Lung (tissue), 12 donors: ENCODE measurements around the gene LONRF3. TPM values are rescaled to one million over a fixed set of nuclear protein-coding genes. Genes with fewer than 3 reads are reported as not detected.

Experiments used
- ATAC-seq: fragments of 200-7000 bp; cut with Tn5 transposase; one replicate; pipeline ENCODE4 v1.9.1; 2020; ENCODE audit warnings: moderate number of reproducible peaks; ENCODE audit not compliant: insufficient read depth, low FRiP score
- DNase-seq, 3 donors: peaks; one replicate each; pipeline ENCODE4 v3.0.0-alpha.2; 2013 to 2017
- H3K27ac ChIP-seq, 2 donors: one replicate each; pipeline ENCODE4 v1.5.1; 2013; ENCODE audit warnings: mild to moderate bottlenecking in 2 of 2, moderate library complexity in 2 of 2, control low read depth in 1 of 2, inconsistent platforms in 1 of 2, low read depth in 1 of 2, low read length in 1 of 2
- H3K27me3 ChIP-seq, 3 donors: one replicate each; pipeline ENCODE4 v1.5.1; 2013; ENCODE audit warnings: low read length in 2 of 3; ENCODE audit not compliant: control insufficient read depth in 3 of 3, insufficient read depth in 3 of 3
- H3K36me3 ChIP-seq, 4 donors: one replicate each; pipeline ENCODE4 v1.5.1; 2013; ENCODE audit warnings: low read length in 4 of 4, mild to moderate bottlenecking in 1 of 4, moderate library complexity in 1 of 4; ENCODE audit not compliant: control insufficient read depth in 4 of 4, insufficient read depth in 4 of 4
- H3K4me1 ChIP-seq, 5 donors: one replicate each; pipeline ENCODE4 v1.5.1; 2013; ENCODE audit warnings: low read length in 5 of 5, mild to moderate bottlenecking in 2 of 5, moderate library complexity in 1 of 5; ENCODE audit not compliant: control insufficient read depth in 5 of 5, insufficient read depth in 5 of 5
- H3K4me3 ChIP-seq: one replicate; pipeline ENCODE4 v1.5.1; 2013; ENCODE audit warnings: mild to moderate bottlenecking, control low read depth, moderate library complexity
- H3K9ac ChIP-seq, 2 donors: one replicate each; pipeline ENCODE4 v1.5.1; 2013; ENCODE audit warnings: low read length in 2 of 2, control low read depth in 1 of 2; ENCODE audit not compliant: insufficient read depth in 1 of 2
- H3K9me3 ChIP-seq, 4 donors: one replicate each; pipeline ENCODE4 v1.5.1; 2013; ENCODE audit warnings: low read length in 3 of 4, mild to moderate bottlenecking in 1 of 4, moderate library complexity in 1 of 4; ENCODE audit not compliant: control insufficient read depth in 4 of 4, insufficient read depth in 3 of 4
- CTCF ChIP-seq: IDR thresholded peaks from 2 replicates; pipeline ENCODE4 v1.5.1; 2012; ENCODE audit warnings: mild to moderate bottlenecking; ENCODE audit errors: control extremely low read depth, extremely low read depth
- WGBS, 2 donors: extraction: QIAGEN DNeasy Blood & Tissue Kit; methylation state at CpG; one replicate each; pipeline ENCODE4 v1.1.7; 2013; 5-methylcytosine and 5-hydroxymethylcytosine counted together
- polyA plus RNA-seq, 2 donors: library from polyadenylated mRNA; stranded (reverse); fragments of 200-250 nt; gene quantifications; one replicate each; pipeline ENCODE4 v1.2.1, GENCODE V29; 2013
- total RNA-seq, 2 donors: library from RNA; depleted of rRNA in 1 of 2; stranded (reverse); fragments of >200 nt in 1 of 2; gene quantifications; one replicate each; pipeline ENCODE4 v1.2.1, GENCODE V29; 2014 to 2021
- donor health status: control.
- donor health status: control.
- donor health status: Bipolar disorder and iron deficiency.
- donor health status: healthy.
- donor health status: DM: yes; HTN: yes; CAD: no.

The LONRF3 gene
- total and polyA plus RNA-seq, 4 donors, result 3.8 to 22.5 (median 7.9) TPM

GRCh38 chrX:118961866-118962560 lies 12.4 kb upstream of the LONRF3 start:
- peak; percentile 75 for ATAC-seq
- Histone ChIP-seq H3K9ac (no peak overlapping the region), H3K9me3 (peaks cover 0 to 2% (median 0%) of the 10 kb centered on the region in 4 donors), H3K27me3 (peaks cover 0 to 3% (median 0%) of the 10 kb centered on the region in 3 donors), H3K4me1 (no peaks in the 10 kb centered on the region), H3K27ac (no peak overlapping the region), H3K36me3 (no peaks in the 10 kb centered on the region), H3K4me3 (no peak overlapping the region)
- TF ChIP-seq CTCF, result no peak
- 54 to 72% methylated on average over 4 of the region's 4 CpGs for WGBS, 2 donors
- no peak for DNase-seq

- Histone ChIP-seq H3K4me3 (no peak overlapping the region), H3K36me3 (no peaks in the 10 kb centered on the region), H3K4me1 (no peaks in the 10 kb centered on the region), H3K9ac (no peak overlapping the region), H3K9me3 (peaks cover 0 to 2% (median 0%) of the 10 kb centered on the region in 4 donors), H3K27ac (no peak overlapping the region), H3K27me3 (peaks cover 0 to 3% (median 0%) of the 10 kb centered on the region in 3 donors)
- ATAC-seq (no peak), DNase-seq (no peak)
- 77 to 100% methylated on average over 2 of the region's 2 CpGs for WGBS, 2 donors
- TF ChIP-seq CTCF, result no peak
Measured at GRCh38 chrX:118963159-118963558, 11.3 kb upstream of the LONRF3 start.

- H3K4me1 ChIP-seq, result no peaks in the 10 kb centered on the region
- DNase-seq, result no peak
- H3K27ac ChIP-seq, result no peak overlapping the region
- no peak overlapping the region for H3K4me3 ChIP-seq
- ATAC-seq, result no peak
- 70 to 86% methylated on average over 2 of the region's 2 CpGs for WGBS, 2 donors
- peaks cover 0 to 2% (median 0%) of the 10 kb centered on the region in 4 donors for H3K9me3 ChIP-seq
- H3K27me3 ChIP-seq, result peaks cover 0 to 3% (median 0%) of the 10 kb centered on the region in 3 donors
- H3K9ac ChIP-seq, result no peak overlapping the region
- no peak for TF ChIP-seq CTCF
- no peaks in the 10 kb centered on the region for H3K36me3 ChIP-seq
Measured at GRCh38 chrX:118964252-118964651, 10.2 kb upstream of the LONRF3 start.
